Left renal cortex interstitium (tissue), 4 donors: ENCODE data around the gene PDCD2L. TPM values are rescaled to one million over a fixed set of nuclear protein-coding genes. Genes with fewer than 3 reads are reported as not detected.
"Not testable (repeated sequence)": the region's sequence is repeated elsewhere in the genome, so short reads cannot be mapped to it uniquely, and the experiment has no call there.

Experiments
- DNase-seq, 4 donors: peaks; one replicate each; pipeline ENCODE4 v3.0.0-alpha.2; 2013; ENCODE audit warnings: low read depth in 4 of 4, low spot score in 2 of 4, missing footprints in 1 of 4
- polyA plus RNA-seq, 4 donors: library from polyadenylated mRNA; unstranded; fragments of 120-200 nt; gene quantifications; one replicate each; pipeline ENCODE4 v1.2.1, GENCODE V29; 2013; ENCODE audit not compliant: insufficient read length in 4 of 4

Gene PDCD2L
- polyA plus RNA-seq, 4 donors = 12.3 to 15.9 (median 14.1) TPM

DNA sequence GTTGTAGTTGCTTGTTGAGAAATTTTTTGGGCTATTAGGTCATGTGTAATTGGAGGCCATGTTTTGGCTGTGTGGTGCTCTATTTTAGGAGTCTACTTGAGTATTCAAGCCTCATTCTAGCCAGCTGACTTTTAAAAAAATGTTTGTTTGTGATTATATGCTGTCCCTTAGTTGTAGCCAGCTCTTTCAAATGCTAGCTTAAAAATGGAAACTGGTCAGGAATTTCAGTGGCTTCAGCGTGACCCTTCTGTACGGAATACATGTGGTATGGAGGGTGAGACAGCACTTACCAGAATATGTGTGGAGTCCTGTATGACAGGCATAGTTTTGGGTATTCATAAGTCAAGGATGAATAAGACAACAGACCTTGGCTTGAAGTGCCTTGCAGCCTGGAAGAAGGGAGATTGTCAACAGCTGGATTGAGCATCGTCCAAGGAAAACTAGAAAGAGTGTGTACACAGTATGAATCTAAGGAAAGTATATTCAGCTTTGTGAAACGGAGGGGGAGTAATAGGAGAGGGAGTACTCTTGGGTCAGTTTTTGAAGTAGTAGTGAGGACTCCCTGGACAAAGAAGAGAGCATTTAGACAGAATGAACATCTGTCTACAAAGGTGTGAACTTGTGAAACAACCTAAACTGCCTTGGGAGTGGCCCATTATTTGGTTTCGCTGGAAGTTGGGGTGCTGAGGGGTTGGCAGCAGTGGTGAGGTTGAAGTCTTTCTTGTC is 57.3 kb downstream of the PDCD2L start:
- no peak for DNase-seq

DNA sequence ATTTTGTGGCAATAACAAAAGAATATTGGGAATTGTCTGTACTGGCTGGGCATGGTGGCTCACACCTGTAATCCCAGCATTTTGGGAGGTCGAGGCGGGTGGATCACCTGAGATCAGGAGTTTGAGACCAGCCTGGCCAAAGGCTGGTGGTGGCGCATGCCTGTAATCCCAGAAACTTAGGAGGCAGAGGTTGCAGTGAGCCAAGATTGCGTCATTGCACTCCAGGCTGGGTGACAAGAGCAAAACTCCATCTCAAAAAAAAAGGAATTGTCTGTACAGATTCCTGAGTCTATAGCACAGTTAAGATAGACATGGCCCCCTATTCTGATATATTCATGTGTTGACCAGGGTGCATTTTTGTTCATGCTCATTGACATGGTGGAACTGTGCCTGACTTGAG is 60.6 kb downstream of the PDCD2L start:
- DNase-seq = not testable (repeated sequence)

DNA sequence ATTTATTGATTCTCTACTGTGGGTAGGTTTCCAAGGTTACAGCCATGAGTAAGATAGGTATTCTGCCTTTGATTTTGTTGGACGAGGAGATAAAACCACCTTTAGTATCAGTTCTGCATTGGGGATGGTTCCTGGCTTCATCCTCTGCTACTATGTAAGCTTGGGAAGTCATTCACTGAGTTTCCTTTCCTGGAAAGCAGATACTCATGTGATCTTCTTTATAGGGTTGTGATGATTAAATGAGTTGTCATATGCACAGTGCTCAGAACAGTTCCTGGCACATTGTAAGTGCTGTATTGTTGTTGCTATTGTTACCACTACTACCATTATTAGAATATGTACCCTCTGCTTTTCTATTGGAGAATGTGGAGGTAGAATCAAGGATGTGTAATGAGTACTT is 64.2 kb downstream of the PDCD2L start:
- DNase-seq = no peak

DNA sequence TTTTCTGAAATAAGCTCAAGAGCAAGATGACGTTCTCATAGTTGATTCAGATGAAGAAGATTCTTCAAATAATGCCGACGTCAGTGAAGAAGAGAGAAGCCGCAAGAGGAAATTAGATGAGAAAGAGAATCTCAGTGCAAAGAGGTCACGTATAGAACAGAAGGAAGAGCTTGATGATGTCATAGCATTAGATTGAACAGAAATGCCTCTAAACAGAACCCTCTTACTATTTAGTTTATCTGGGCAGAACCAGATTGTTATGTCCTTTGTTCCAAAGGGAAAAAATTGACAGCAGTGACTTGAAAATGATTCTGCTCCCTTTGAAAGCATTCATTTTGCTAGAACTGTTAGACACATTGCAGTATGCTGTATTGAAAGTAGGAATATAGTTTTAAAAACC is 64.8 kb downstream of the PDCD2L start:
- DNase-seq = not testable (repeated sequence)

DNA sequence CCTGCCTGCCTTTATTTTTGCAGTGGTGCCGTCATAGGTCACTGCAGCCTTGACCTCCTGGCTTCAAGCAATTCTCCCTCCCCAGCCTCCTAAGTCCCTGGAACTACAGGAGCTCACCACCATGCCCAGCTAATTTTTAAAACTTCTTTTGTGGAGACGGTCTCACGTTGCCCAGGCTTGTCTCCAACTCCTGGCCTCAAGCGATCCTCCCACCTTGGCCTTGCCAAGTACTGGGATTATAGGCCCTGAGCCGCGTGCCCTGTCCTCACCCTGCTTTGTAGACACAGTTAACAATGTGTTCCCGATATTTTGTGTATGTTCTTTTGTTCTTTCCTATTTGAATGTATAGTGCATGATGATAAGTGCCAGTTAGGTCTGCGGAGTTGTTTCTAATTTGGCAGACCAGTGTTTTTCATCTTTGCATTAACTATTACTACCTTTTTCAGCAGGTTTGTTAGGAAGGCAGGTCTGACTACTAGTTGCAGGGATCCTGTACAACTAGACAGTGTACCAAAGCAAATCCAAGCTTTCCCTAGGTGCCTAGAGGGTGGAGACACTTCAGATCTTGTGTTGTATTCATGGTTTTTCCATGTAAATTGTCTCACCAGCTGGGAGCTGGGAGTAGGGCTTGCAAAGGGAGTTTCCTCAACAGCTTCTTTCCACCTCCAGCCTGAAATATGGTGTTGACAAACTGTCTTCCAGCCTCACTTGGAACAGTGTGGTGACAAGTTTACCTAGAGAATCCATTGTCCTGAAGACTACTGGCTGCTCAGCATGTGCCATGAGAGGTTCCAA is 67.9 kb downstream of the PDCD2L start:
- DNase-seq = no peak

DNA sequence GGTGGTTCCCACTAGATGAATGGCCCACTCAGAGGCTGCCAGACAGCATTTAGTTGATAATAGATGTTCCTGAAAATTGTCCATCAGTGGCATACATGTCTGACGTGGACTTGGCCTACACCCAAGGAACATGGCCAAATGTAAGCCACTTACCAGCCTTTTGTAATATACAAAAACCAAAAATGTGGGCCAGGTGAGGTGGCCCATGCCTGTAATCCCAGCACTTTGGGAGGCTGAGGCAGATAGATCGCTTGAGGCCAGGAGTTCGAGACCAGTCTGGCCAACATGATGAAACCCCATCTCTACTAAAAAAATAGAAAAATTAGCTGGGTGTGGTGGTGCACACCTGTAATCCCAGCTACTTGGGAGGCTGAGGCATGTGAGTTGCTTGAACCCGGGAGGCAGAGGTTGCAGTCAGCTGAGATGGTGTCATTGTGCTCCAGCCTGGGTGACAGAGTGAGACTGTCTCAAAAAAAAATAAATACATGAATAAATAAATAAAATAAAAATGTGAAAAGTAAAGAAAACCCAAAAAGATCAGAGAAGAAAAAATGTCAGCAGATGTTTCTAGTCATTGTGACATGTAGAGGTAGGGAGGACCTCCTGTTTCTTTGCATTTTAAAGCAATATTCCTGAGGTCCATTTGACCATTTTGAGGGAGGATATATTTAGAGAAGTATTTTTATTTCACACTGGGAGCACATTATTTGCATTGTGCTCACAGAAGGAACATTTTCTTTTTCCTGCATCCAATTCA is 70.2 kb downstream of the PDCD2L start:
- no peak for DNase-seq

DNA sequence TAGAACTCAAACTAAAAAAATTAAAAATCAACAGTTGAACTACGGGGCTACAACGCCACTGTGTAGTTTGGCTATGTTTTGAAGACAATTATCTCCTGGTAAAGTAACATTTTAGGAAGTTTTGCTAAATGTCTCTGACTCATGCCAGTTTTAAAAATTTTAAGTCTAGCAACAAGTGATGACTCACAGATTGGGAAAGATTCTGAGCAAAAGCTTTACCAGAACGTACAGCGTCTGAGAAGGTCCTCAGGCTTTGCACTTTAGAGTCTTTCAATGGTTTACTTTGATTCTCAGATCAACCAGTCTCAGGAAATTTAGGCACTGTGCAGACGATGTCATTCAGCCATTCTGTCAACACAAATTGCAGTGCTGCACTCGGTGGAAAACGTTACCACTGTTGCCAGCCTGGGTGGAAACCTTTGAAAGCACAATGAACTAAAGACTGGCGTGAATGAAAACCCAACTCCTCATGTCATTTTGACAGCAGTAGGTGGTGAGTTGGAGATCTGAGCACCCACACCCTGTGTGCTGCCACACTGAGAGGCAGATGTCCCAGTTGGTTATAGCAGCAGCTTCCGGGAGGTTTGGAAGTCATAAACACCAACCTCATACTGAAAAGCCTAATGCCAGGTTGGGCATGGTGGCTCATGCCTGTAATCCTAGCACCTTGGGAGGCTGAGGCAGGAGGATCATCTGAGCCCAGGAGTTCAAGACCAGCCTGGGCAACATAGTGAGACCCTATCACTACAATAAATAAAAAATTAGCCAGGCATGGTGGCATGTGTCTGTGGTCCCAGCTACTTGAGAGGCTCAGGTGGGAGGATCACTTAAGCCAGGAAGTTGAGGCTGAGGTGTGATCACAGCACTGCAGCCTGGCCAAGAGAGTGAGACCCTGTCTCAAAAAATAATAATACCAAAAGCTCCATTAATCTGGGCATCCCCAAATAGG is 71.1 kb downstream of the PDCD2L start:
- no peak for DNase-seq

Other genes starting within 250 kb of the PDCD2L start
- gene LSM14A, start 231.9 kb upstream of the PDCD2L start, polyA plus RNA-seq = 100 to 1,000 TPM; 154 to 199 (median 172) TPM
- gene GARRE1, start 149.8 kb upstream of the PDCD2L start, polyA plus RNA-seq = 10 to 100 TPM; 34.7 to 42.2 (median 39.4) TPM
- 100 to 1,000 TPM; 137 to 180 (median 168) TPM for gene GPI, start 39.2 kb upstream of the PDCD2L start, polyA plus RNA-seq
- gene UBA2, start 24.0 kb downstream of the PDCD2L start, polyA plus RNA-seq = 100 to 1,000 TPM; 166 to 185 (median 175) TPM
- 10 to 100 TPM; 35.9 to 40.9 (median 39.5) TPM for gene WTIP, start 77.4 kb downstream of the PDCD2L start, polyA plus RNA-seq